HEK293 (cell line): ENCODE data around the gene PTGFRN.

ENCODE experiments used
- CTCF ChIA-PET: fragments of 350-600 bp; formaldehyde crosslinking; extraction: SDS; loops from one replicate; lab custom pipeline; 2021; ENCODE audit warnings: antibody characterized with exemption; lab: Yijun Ruan, JAX
- POLR2A ChIA-PET: fragments of 300-600 bp; formaldehyde crosslinking; extraction: SDS; loops from one replicate; lab custom pipeline; 2020; ENCODE audit warnings: antibody characterized with exemption, inconsistent platforms; lab: Yijun Ruan, JAX
- H3K27ac ChIP-seq: fragments of 200-500 bp; sonication (Bioruptor generic); 2 replicates; pipeline ENCODE4 v1.5.1; 2014; ENCODE audit warnings: low read depth, low read length, control low read depth, inconsistent platforms; ENCODE audit errors: extremely low read depth
- H3K36me3 ChIP-seq, 2 experiments: fragments of 200-500 bp in 1 of 2; sonication (Bioruptor generic) in 1 of 2; 1 replicate in 1 of 2; 2 replicates in 1 of 2; pipeline ENCODE4 v1.5.1; 2014 to 2017; ENCODE audit warnings: inconsistent platforms in 2 of 2, low read length in 2 of 2; ENCODE audit not compliant: control insufficient read depth in 2 of 2, insufficient read depth in 1 of 2
- H3K4me1 ChIP-seq: fragments of 200-500 bp; sonication (Bioruptor generic); 2 replicates; pipeline ENCODE4 v1.5.1; 2014; ENCODE audit warnings: mild to moderate bottlenecking, low read length, inconsistent platforms; ENCODE audit not compliant: control insufficient read depth, insufficient read depth
- H3K4me3 ChIP-seq: 2 replicates; pipeline ENCODE4 v1.5.1; 2011; ENCODE audit warnings: low read depth, mild to moderate bottlenecking, control low read depth, low read length, moderate library complexity
- H3K9me3 ChIP-seq: fragments of 200-500 bp; sonication (Bioruptor generic); 2 replicates; pipeline ENCODE4 v1.5.1; 2014; ENCODE audit warnings: low read depth, low read length, inconsistent platforms; ENCODE audit not compliant: control insufficient read depth, insufficient read depth
- GLIS1 ChIP-seq: fragments of 450-650 bp; formaldehyde crosslinking; IDR thresholded peaks from 2 replicates; pipeline ENCODE4 v1.5.1; 2016; ENCODE audit warnings: missing biosample characterization, missing genetic modification characterization
- GLIS2 ChIP-seq: fragments of 450-650 bp; formaldehyde crosslinking; IDR thresholded peaks from 2 replicates; pipeline ENCODE4 v1.5.1; 2016; ENCODE audit warnings: missing biosample characterization, missing genetic modification characterization
- KLF10 ChIP-seq: fragments of 450-650 bp; IDR thresholded peaks from 2 replicates; pipeline ENCODE4 v1.5.1; 2018; ENCODE audit warnings: missing biosample characterization, mild to moderate bottlenecking, missing genetic modification characterization
- KLF16 ChIP-seq: fragments of 450-650 bp; formaldehyde crosslinking; IDR thresholded peaks from 2 replicates; pipeline ENCODE4 v1.5.1; 2017; ENCODE audit warnings: missing biosample characterization, missing genetic modification characterization
- KLF7 ChIP-seq: fragments of 450-650 bp; formaldehyde crosslinking; IDR thresholded peaks from 2 replicates; pipeline ENCODE4 v1.5.1; 2016; ENCODE audit warnings: missing biosample characterization, missing genetic modification characterization, borderline replicate concordance
- KLF9 ChIP-seq: fragments of 450-650 bp; formaldehyde crosslinking; IDR thresholded peaks from 2 replicates; pipeline ENCODE4 v1.5.1; 2016; ENCODE audit warnings: missing biosample characterization, missing genetic modification characterization, low read depth
- OSR2 ChIP-seq: fragments of 450-650 bp; formaldehyde crosslinking; IDR thresholded peaks from 2 replicates; pipeline ENCODE4 v1.5.1; 2016; ENCODE audit warnings: missing biosample characterization, missing genetic modification characterization
- ZBTB48 ChIP-seq: fragments of 450-650 bp; formaldehyde crosslinking; IDR thresholded peaks from 2 replicates; pipeline ENCODE4 v1.5.1; 2016; ENCODE audit warnings: missing biosample characterization, missing genetic modification characterization
- ZFP69B ChIP-seq: fragments of 450-650 bp; formaldehyde crosslinking; IDR thresholded peaks from 2 replicates; pipeline ENCODE4 v1.5.1; 2016; ENCODE audit warnings: missing biosample characterization, missing genetic modification characterization
- ZIC2 ChIP-seq: fragments of 450-650 bp; formaldehyde crosslinking; IDR thresholded peaks from 2 replicates; pipeline ENCODE4 v1.5.1; 2016; ENCODE audit warnings: missing biosample characterization, missing genetic modification characterization
- ZNF133 ChIP-seq: fragments of 450-650 bp; formaldehyde crosslinking; IDR thresholded peaks from 2 replicates; pipeline ENCODE4 v1.5.1; 2016; ENCODE audit warnings: missing biosample characterization, missing genetic modification characterization
- ZNF221 ChIP-seq: fragments of 450-650 bp; formaldehyde crosslinking; IDR thresholded peaks from 2 replicates; pipeline ENCODE4 v1.5.1; 2017; ENCODE audit warnings: missing biosample characterization, missing genetic modification characterization, borderline replicate concordance
- ZNF350 ChIP-seq: fragments of 450-650 bp; formaldehyde crosslinking; IDR thresholded peaks from 2 replicates; pipeline ENCODE4 v1.5.0; 2017; ENCODE audit warnings: missing biosample characterization, mild to moderate bottlenecking, missing genetic modification characterization
- ZNF473 ChIP-seq: fragments of 450-650 bp; formaldehyde crosslinking; IDR thresholded peaks from 2 replicates; pipeline ENCODE4 v1.5.1; 2017; ENCODE audit warnings: missing biosample characterization, missing genetic modification characterization
- ZNF488 ChIP-seq: fragments of 450-650 bp; formaldehyde crosslinking; IDR thresholded peaks from 2 replicates; pipeline ENCODE4 v1.5.1; 2016; ENCODE audit warnings: missing biosample characterization, missing genetic modification characterization
- ZNF660 ChIP-seq: fragments of 450-650 bp; IDR thresholded peaks from 2 replicates; pipeline ENCODE4 v1.5.1; 2018; ENCODE audit warnings: missing biosample characterization, mild to moderate bottlenecking, missing genetic modification characterization
- ZNF670 ChIP-seq: fragments of 450-650 bp; formaldehyde crosslinking; IDR thresholded peaks from 2 replicates; pipeline ENCODE4 v1.5.1; 2016; ENCODE audit warnings: missing biosample characterization, missing genetic modification characterization, low read depth
- ZNF768 ChIP-seq: fragments of 450-650 bp; formaldehyde crosslinking; IDR thresholded peaks from 2 replicates; pipeline ENCODE4 v1.5.1; 2018; ENCODE audit warnings: missing biosample characterization, mild to moderate bottlenecking, missing genetic modification characterization
- ZNF837 ChIP-seq: fragments of 450-650 bp; formaldehyde crosslinking; IDR thresholded peaks from 2 replicates; pipeline ENCODE4 v1.5.1; 2016; ENCODE audit warnings: missing biosample characterization, missing genetic modification characterization

The PTGFRN gene

GRCh38 chr1:116984406-116985160, 74.9 kb downstream of the PTGFRN start:
- H3K9me3 ChIP-seq: no peaks in the 10 kb centered on the region
- H3K27ac ChIP-seq: no peak overlapping the region
- ChIA-PET CTCF (interaction anchor here (0.6 kb wide), 1 partner anchor 94 kb away, joined by 4 read pairs; no protein-coding TSS in a partner anchor), POLR2A (no interaction called here)
- H3K4me1 ChIP-seq: no peaks in the 10 kb centered on the region
- no peak for TF ChIP-seq ZNF133
- TF ChIP-seq KLF16 (tag by site-specific recombination): no peak
- no peak for TF ChIP-seq ZNF660 (tag by site-specific recombination)
- TF ChIP-seq ZNF350: no peak
- TF ChIP-seq KLF10 (tag by site-specific recombination): no peak
- no peak for TF ChIP-seq KLF9
- H3K36me3 ChIP-seq: peaks cover 0 to 37% of the 10 kb centered on the region in 2 experiments; a peak in 1 of 3 replicates
- no peak overlapping the region for H3K4me3 ChIP-seq

- Histone ChIP-seq H3K4me1 (no peaks in the 10 kb centered on the region), H3K4me3 (no peak overlapping the region), H3K36me3 (peaks cover 0 to 57% of the 10 kb centered on the region in 2 experiments; a peak in 1 of 3 replicates), H3K27ac (no peak overlapping the region), H3K9me3 (no peaks in the 10 kb centered on the region)
- 0 out of 2 replicates have a peak, but pooled peaks have one; percentile 30 for TF ChIP-seq ZIC2 (tag by site-specific recombination)
- TF ChIP-seq ZNF133: no peak
- CTCF ChIA-PET: no interaction called here
- POLR2A ChIA-PET: no interaction called here
Observed at GRCh38 chr1:116986421-116987255, 76.9 kb downstream of the PTGFRN start.

GRCh38 chr1:116987256-116987555, 77.5 kb downstream of the PTGFRN start:
- Histone ChIP-seq H3K4me3 (no peak overlapping the region), H3K36me3 (peaks cover 0 to 62% of the 10 kb centered on the region in 2 experiments; a peak in 1 of 3 replicates), H3K4me1 (no peaks in the 10 kb centered on the region), H3K9me3 (no peaks in the 10 kb centered on the region), H3K27ac (no peak overlapping the region)
- POLR2A ChIA-PET: no interaction called here
- CTCF ChIA-PET: no interaction called here
- TF ChIP-seq ZBTB48 (no peak), OSR2 (tag by site-specific recombination) (no peak), KLF7 (no peak), GLIS2 (tag by site-specific recombination) (no peak), ZNF670 (tag by site-specific recombination) (no peak)

DNA sequence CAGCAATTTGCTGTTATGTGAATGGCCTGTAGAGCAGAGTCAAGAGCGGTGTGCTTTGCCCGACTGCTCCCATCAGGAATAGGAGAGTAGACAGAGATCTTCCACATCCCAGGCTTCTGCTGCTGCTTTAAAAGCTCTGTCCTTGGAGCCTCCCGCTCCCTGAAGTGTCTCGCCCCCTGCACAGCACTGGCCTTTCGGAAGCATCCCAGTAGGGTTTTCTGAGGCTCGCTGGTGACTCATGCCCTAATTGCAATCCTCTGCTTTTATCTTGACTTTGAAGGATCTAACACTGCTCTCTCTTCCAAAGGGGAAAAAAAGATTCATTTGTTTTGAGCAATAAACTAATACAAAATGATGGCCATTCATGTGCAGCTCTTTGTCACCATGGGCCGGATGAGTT, 78.5 kb downstream of the PTGFRN start:
- POLR2A ChIA-PET: no interaction called here
- H3K4me1 ChIP-seq: no peaks in the 10 kb centered on the region
- H3K36me3 ChIP-seq: peaks cover 0 to 61% of the 10 kb centered on the region in 2 experiments; a peak in 1 of 3 replicates
- TF ChIP-seq ZIC2 (tag by site-specific recombination): peak; percentile 26; the same call in 1 of the 2 replicates
- TF ChIP-seq ZNF221 (tag by site-specific recombination): no peak
- no peak for TF ChIP-seq ZNF488 (tag by site-specific recombination)
- 0 out of 2 replicates have a peak, but pooled peaks have one; percentile 24 for TF ChIP-seq GLIS1
- TF ChIP-seq ZNF473 (tag by site-specific recombination): no peak
- no peak for TF ChIP-seq ZFP69B (tag by site-specific recombination)
- TF ChIP-seq ZNF837 (tag by site-specific recombination): no peak
- no peak for TF ChIP-seq ZNF768
- TF ChIP-seq KLF10 (tag by site-specific recombination): no peak
- H3K27ac ChIP-seq: no peak overlapping the region
- H3K4me3 ChIP-seq: no peak overlapping the region
- CTCF ChIA-PET: interaction anchor here (0.5 to 0.7 kb wide), 2 partner anchors 251 to 370 kb away, joined by 3 read pairs; no protein-coding TSS in a partner anchor
- H3K9me3 ChIP-seq: no peaks in the 10 kb centered on the region
